GM19025 (cell line): ENCODE results near the gene KIF26B.

ENCODE experiments used
- ATAC-seq: cut with Tn5 transposase; IDR thresholded peaks from one replicate; pipeline ENCODE4 v1.9.1; 2021; ENCODE audit warnings: mild to moderate bottlenecking, low read depth, moderate library complexity; ENCODE audit not compliant: unreplicated experiment

KIF26B gene

DNA sequence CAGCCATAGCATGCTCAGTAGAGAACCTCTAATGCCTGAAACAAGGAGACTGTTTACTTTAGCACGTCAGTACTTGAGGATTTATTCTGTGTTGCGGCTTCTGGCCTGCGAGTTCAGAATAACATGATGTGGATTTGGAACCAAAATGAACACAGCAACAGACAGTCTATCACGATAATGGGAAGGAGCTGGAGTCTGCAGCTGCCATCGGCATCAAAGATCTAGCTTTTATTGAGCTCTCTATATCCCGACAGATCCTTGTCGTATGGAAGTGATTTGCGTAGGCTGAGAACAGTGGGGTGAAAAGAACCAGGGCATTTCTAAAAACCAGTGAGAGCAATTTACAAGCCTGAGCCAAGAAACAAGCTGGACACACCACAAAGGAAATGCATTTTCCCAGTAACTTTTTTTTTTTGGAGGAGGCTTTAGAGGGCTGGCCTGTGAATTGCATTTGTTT is 294.2 kb downstream of the KIF26B start:
- no peak for ATAC-seq

- no peak for ATAC-seq
These were observed 298.8 kb downstream of the KIF26B start for GRCh38 chr1:245453541-245453940.

GRCh38 chr1:245454051-245454450 is 299.3 kb downstream of the KIF26B start:
- ATAC-seq: no peak

GRCh38 chr1:245457562-245457961 is 302.8 kb downstream of the KIF26B start:
- no peak for ATAC-seq

GRCh38 chr1:245458234-245458633 is 303.4 kb downstream of the KIF26B start:
- no peak for ATAC-seq

DNA sequence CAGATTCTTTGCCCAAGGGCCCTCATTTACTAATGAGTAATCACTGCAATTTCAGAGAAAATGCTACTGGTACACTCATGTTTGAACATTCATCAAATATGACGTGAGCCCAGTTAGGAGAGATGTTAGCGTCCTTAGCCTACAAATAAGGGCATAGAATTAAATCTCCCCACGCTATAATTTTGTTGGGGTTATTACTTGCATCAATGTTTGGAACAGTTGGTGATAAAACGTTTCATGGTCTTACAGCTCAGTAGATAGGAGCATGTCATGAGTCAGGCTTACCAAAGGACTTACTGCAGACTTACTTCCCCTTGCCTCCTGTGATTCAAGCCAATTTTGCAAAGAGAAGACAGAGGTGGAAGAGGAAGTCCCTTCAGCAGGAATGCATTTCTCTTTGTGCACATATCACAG is 304.0 kb downstream of the KIF26B start:
- no peak for ATAC-seq

GRCh38 chr1:245459621-245460020 is 304.8 kb downstream of the KIF26B start:
- no peak for ATAC-seq

- no peak for ATAC-seq
These were observed 306.9 kb downstream of the KIF26B start for GRCh38 chr1:245461681-245462080.

DNA sequence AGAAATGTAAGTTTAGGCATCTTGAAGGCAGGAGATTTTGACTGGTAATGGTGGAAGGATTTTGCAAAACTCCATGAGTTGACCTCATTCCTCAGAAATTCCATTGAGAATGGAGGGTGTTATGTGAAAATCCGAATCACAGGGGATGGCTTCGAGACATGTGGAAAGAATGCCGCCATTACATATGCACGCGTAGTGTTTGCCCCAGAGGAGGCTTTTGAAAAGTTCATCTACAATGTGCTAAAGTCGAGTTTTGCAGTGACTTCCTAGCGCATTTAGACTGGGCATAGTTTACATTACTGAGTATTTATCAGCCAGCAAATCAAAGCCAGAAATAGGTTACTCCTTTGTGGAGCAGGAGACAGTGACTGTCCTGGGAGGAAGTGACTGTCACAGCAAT is 307.4 kb downstream of the KIF26B start:
- no peak for ATAC-seq

DNA sequence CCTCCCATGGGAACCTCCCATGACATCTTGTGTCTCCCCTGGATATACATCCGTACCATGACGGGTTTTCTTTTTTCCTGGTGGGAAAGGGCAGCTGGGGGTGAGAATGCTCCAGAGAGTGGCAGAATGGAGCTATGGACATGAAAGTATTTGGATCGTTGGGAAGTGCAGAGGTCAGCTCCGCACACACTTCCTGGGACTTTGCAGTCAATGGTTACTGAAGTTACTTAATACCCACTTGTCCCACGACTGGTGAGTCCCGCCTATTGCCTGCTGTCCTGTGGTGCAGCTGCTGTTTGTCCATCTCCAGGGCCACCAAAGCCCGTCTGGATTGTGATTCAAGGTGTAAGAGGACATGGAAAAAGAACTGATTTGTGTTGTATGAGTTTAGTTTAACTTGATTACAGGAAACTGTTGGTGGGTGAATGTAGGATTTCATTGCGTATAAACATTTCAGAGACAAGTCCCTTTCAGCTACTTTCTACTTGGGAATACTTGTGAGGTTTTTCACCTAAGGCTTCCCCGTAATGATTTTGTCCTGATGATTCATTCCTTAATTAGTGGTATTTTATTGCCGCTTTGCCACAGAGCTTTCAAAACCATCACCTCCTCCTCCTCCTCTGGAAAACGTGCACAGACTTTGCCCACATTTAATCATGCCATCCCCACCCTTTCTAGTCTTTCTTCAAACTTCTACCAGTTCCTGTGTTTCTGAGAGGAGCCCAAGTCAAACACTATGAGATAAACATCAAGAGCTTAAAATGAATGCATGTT is 308.8 kb downstream of the KIF26B start:
- no peak for ATAC-seq

- ATAC-seq: no peak
These were observed 309.5 kb downstream of the KIF26B start for GRCh38 chr1:245464290-245464689.

GRCh38 chr1:245465666-245466065 is 310.9 kb downstream of the KIF26B start:
- no peak for ATAC-seq

DNA sequence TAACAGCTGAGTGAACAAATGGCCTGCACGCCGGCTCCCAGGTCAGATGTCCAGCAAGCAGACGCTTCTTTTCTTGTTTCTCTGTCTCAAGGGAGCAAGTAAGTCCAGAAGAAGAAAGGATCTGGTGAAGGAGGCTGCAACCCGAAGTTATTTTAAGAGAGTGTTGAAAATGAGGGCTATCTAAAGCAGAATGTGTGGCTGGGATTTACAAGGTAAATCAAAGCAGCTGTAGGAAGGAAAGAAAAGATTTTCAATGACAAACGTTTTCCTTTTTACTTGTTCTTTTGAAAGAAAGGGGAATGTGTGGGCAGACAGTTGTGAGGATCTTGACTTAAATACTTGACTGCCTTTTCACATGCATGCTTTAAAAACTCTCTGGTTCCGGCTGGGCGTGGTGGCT is 311.5 kb downstream of the KIF26B start:
- no peak for ATAC-seq

DNA sequence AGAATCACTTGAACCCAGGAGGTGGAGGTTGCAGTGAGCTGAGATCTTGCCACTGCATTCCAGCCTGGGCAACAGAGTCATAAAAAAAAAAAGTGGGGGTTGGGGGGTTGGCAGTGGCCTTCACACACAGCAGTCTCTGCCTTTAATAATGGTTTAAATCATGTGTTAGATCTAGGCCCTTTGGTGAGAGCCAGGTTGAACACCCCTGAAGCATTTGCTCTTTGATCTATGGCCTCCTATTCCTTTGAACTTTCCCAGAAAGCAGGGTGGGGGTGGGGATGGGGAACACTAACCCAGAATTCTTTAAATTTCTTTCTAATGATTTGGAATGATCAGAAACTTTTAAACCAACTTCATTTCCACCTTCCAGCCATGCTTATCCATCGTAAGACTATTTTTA is 313.0 kb downstream of the KIF26B start:
- no peak for ATAC-seq

DNA sequence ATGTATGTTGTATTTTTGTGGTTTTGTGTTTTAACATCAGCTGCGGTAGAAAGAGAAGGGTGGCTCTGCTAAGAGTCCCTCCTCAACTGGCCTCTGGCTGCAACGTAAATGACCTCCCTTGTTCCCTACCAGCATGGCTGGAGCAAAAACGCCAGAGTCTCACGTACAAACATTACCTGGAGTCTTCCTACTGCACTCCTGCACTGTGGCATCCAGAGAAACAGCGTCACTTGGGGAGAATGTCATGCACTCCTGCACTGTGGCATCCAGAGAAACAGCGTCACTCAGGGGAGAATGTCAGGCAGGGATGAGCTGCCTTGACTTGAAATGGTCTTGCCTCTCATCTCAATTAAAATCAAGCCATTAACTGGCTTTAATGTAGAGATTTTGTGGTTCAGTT is 314.2 kb downstream of the KIF26B start:
- ATAC-seq: no peak

- ATAC-seq: no peak
These were observed 314.9 kb downstream of the KIF26B start for GRCh38 chr1:245469734-245470133.

DNA sequence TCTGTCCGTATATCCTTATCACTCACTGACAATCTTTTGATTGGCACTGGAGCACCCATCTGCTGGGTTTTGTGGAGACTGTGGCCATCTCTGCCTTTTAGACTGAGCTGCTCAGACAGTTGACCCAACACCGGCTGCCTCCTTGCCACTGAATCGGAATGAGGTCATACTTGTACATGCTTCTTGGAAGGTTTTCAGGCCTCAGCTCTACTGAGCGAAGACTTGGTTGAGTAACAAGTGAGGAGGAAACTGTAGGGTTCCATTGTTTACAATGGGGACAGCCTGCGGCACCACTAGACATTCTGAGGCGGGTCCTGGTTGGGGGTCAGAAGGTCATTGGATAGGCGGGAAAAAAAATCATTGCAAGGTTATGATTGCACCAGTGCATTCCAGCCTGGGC is 320.3 kb downstream of the KIF26B start:
- no peak for ATAC-seq

GRCh38 chr1:245475961-245476516 is 321.3 kb downstream of the KIF26B start:
- no peak for ATAC-seq

DNA sequence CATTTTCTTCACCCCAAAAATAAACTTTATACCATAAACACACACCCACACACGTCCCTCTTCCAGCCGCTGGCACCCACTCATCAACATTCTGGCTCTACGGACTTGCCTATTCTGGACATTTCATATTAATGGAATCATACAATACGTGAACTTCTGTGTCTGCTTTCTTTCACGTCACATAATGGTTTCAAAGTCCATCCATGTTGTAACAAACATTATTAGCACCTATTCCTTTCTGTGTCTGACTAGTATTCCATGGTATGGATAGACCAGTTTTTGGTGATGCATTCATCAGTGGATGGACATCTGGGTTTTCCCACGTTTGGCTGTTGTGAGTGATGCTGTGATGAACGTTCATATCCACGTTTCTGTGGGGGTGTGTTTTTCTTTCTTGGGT is 323.2 kb downstream of the KIF26B start:
- no peak for ATAC-seq

- ATAC-seq: no peak
These were observed 325.8 kb downstream of the KIF26B start for GRCh38 chr1:245480393-245481120.

- ATAC-seq: no peak
These were observed 326.5 kb downstream of the KIF26B start for GRCh38 chr1:245481261-245481660.

DNA sequence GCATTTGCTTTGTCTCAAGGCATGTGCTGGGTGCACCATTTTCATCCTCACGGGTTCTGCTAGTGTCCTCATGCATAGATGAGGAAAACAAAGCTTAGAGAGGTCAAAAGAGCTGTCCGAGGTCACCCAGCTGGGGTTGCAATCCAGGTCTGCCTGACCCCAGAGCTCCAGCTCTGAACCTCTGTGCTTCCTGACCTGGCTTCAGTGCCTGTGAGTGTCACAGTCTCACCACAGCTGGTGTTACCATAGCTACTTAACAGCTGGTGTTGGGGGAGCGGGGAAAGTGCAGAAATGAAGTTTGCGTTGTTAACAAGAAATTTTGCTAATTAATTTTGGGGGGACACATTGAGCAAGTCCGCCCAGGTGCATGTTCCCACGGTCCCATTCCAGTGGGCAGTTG is 328.5 kb downstream of the KIF26B start:
- no peak for ATAC-seq
